HG02970 (cell line): Measurements from ENCODE around the gene WDR18.
"Not testable (repeated sequence)": the region's sequence is repeated elsewhere in the genome, so short reads cannot be mapped to it uniquely, and the experiment has no call there.

Experiments used
- ATAC-seq: cut with Tn5 transposase; IDR thresholded peaks from one replicate; pipeline ENCODE4 v1.9.1; 2021; ENCODE audit warnings: mild to moderate bottlenecking, moderate library complexity, moderate number of reproducible peaks; ENCODE audit not compliant: unreplicated experiment, low FRiP score

WDR18 gene

GRCh38 chr19:948842-949496, 35.2 kb upstream of the WDR18 start:
- no peak for ATAC-seq

- no peak for ATAC-seq
These were observed 33.6 kb upstream of the WDR18 start for GRCh38 chr19:950352-951066.

GRCh38 chr19:952049-952679, 32.0 kb upstream of the WDR18 start:
- ATAC-seq: no peak

- no peak for ATAC-seq
These were observed 31.3 kb upstream of the WDR18 start for GRCh38 chr19:952680-953444.

GRCh38 chr19:953445-954271, 30.5 kb upstream of the WDR18 start:
- ATAC-seq: no peak

GRCh38 chr19:954272-954671, 29.9 kb upstream of the WDR18 start:
- ATAC-seq: no peak

GRCh38 chr19:954672-955494, 29.3 kb upstream of the WDR18 start:
- no peak for ATAC-seq

- ATAC-seq: no peak
These were observed 28.1 kb upstream of the WDR18 start for GRCh38 chr19:955803-956765.

- ATAC-seq: no peak
These were observed 27.2 kb upstream of the WDR18 start for GRCh38 chr19:956766-957440.

- ATAC-seq: not testable (repeated sequence)
These were observed 26.6 kb upstream of the WDR18 start for GRCh38 chr19:957578-957977.

- no peak for ATAC-seq
These were observed 24.9 kb upstream of the WDR18 start for GRCh38 chr19:958967-959855.

GRCh38 chr19:960020-960419, 24.1 kb upstream of the WDR18 start:
- ATAC-seq: no peak

GRCh38 chr19:960601-960938, 23.6 kb upstream of the WDR18 start:
- ATAC-seq: no peak

GRCh38 chr19:961866-962620, 22.1 kb upstream of the WDR18 start:
- ATAC-seq: no peak

GRCh38 chr19:962683-963400, 21.3 kb upstream of the WDR18 start:
- ATAC-seq: no peak
